ENCODE measurements around the gene NEGR1. TPM values are rescaled to one million over a fixed set of nuclear protein-coding genes. Genes with fewer than 3 reads are reported as not detected.

NEGR1 gene
- total and polyA plus RNA-seq, 2 experiments from 2014 or later: 0.57 to 0.94 TPM

- TF ChIP-seq ZNF462 (CRISPR knock-in tag; IDR thresholded peaks at IDR 0.05) (peak; percentile 82), CREB1 (CRISPR knock-in tag; IDR thresholded peaks at IDR 0.05; ENCODE audit: low read depth) (peak; percentile 45), NANOG (IDR thresholded peaks at IDR 0.05; ENCODE audit: borderline replicate concordance) (peak; percentile 19; the same call in 1 of the 2 replicates)
These were observed 247.5 kb downstream of the NEGR1 start (continued) for GRCh38 chr1:72034827-72035226.

- Histone ChIP-seq H4K20me1 (replicated peaks; ENCODE audit: insufficient read depth) (no peaks in the 10 kb centered on the region), H3K9me2 (ENCODE audit: insufficient read depth) (no peaks in the 10 kb centered on the region), H3F3A (replicated peaks; ENCODE audit: low read depth) (no peaks in the 10 kb centered on the region), H3K36me3 (ENCODE audit: insufficient read depth) (no peaks in the 10 kb centered on the region), H3K27ac (ENCODE audit: low read depth) (peak overlapping the region; percentile 17; the same call in 1 of the 2 replicates), H3K79me2 (replicated peaks; ENCODE audit: insufficient read depth) (no peaks in the 10 kb centered on the region), H3K27me3 (ENCODE audit: insufficient read depth) (no peaks in the 10 kb centered on the region), H2AFZ (no peak overlapping the region), H3K4me3 (0 out of 2 replicates have a peak overlapping the region, but pooled peaks have one; percentile 3), H3K4me1 (ENCODE audit: insufficient read depth) (peaks cover 22% of the 10 kb centered on the region), H3K4me2 (peak overlapping the region; percentile 41)
- peak overlapping the region; percentile 39 for H3K4me3 Mint-ChIP-seq
- no peaks in the 10 kb centered on the region for H3K9me3 Mint-ChIP-seq
- no peaks in the 10 kb centered on the region for H3K27me3 Mint-ChIP-seq (ENCODE audit: insufficient read depth, low read depth, poor library complexity)
- ATAC-seq: peak; percentile 56
- peaks cover 7% of the 10 kb centered on the region; the same call in 2 of the 3 replicates for H3K36me3 Mint-ChIP-seq (ENCODE audit: low read depth)
- H3K4me1 Mint-ChIP-seq: peaks cover 22% of the 10 kb centered on the region
- peak; percentile 47 for DNase-seq (ENCODE audit: low spot score)
- peak overlapping the region; percentile 96 for H3K27ac Mint-ChIP-seq
- no peak for TF ChIP-seq EZH2 (IDR thresholded peaks at IDR 0.05; ENCODE audit: low read depth, unreplicated experiment)
- TF ChIP-seq NANOG (IDR thresholded peaks at IDR 0.05; ENCODE audit: borderline replicate concordance): no peak
- no peak for TF ChIP-seq ZNF331 (CRISPR knock-in tag; IDR thresholded peaks at IDR 0.05; ENCODE audit: low read depth)
- TF ChIP-seq REST (IDR thresholded peaks at IDR 0.05; ENCODE audit: unreplicated experiment): no peak
- no peak for TF ChIP-seq JUNB (IDR thresholded peaks at IDR 0.05; ENCODE audit: unreplicated experiment)
- no peak for TF ChIP-seq ZNF114 (CRISPR knock-in tag; IDR thresholded peaks at IDR 0.05)
These were observed 259.0 kb downstream of the NEGR1 start for GRCh38 chr1:72023063-72023930.

Measured in GM23338 (cell line).